DMS153 (cell line): ENCODE measurements around the gene CCDC38.
"Not testable (repeated sequence)": the region's sequence is repeated elsewhere in the genome, so short reads cannot be mapped to it uniquely, and the experiment has no call there.

Experiments
- DNase-seq: peaks from one replicate; lab custom pipeline; 2025; lab: John Stamatoyannopoulos, UW

Gene CCDC38

DNA sequence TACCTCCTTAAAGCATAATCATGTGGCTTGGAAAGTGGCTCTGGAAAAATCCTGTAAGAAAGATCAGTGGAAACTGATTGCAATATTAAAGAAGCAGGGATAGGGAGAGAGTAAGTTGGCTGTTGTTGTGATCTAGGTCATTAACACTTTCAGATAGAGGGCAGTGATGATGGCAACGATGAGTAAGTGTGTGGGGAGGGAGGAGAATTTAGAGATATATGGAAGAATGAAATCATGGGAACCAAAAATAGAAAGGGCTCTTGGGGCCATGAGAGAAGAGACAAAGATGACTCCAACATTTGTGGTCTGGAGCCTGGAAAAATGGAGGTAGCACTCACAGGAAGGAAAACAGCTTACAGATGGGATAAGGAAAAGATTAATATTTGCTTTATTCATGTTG lies 60.3 kb downstream of the CCDC38 start:
- DNase-seq = no peak

DNA sequence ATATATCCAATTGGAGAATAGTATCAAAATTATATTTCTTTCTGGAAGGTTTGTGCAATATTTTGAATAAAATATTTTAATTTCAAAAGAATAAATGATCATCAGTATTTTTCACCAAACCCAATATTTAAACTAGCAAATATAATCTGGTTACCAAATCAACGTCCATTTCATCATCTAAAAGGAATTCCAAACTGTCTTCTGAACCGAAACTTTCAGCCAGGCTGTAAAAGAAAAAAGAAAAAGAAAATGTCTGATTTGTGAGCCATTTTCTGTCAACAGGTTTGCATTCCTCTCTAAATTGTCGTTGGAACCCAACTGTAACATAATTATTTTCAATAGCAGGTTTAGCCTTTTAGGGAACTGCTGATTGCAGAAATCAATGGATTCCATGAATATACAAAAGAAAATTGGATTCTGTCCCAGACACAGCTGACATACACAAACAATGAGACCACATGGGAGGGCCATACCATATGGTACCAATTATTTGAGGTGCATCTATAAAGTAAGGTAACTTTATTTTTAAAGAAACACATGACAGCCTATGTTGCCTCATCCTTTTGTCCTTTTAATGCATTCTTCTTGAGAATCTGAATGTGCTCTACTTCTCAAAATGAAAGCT lies 61.0 kb downstream of the CCDC38 start:
- DNase-seq = no peak

DNA sequence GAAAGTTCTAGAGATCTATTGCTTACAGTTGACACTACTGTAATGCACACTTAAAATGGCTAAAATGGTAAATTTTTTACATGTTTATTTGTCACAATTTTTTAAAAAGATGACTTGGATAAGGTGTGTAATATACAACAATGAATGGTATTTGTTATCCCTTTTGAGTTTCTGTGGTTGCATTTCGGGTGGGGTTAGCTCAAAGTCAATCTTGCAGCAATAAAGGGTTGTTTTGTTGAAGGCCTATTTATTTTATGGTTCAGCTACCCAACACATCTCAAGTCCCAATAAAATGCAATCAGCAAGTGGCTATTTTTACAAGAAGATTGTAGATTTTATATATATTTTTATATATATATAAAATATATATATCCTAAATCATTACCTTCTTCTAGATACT lies 61.5 kb downstream of the CCDC38 start:
- no peak for DNase-seq

DNA sequence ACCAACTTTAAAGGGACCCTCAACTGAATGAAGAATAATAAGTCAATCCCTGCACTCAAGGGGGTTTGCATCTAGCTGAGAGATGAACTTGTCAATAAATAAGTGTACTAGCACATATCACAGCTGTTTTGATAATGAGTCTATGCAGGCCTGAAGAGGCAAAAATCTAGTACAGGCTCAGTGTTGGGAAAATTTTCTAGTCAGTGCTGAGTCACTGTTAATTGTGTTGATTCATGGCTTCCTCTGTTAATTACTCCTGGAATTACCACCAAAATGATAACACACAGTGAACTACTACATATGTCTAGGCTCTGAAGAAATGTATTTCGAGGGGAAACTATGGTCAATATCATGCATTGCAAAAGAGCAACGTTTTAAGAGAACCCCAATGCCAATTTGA lies 64.8 kb downstream of the CCDC38 start:
- DNase-seq = no peak

DNA sequence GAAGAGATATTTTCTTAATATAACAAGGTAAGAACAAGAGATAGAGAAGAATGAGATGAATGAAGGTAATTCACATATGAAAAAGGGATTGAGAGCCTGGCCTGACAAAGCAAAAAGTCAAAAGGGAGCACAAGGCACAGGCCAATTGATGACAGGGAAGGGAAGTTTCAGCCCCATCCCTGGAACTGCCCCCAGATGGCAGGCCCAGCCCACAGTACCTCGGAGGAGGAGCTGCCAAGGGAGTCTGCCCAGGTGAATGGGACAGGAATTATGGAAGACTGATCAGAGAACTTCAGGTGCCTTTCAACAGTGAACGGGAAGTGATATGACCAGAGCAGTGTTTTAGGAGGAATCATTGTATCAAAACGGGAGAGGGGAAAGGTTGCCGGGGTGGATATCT lies 68.0 kb downstream of the CCDC38 start:
- no peak for DNase-seq

DNA sequence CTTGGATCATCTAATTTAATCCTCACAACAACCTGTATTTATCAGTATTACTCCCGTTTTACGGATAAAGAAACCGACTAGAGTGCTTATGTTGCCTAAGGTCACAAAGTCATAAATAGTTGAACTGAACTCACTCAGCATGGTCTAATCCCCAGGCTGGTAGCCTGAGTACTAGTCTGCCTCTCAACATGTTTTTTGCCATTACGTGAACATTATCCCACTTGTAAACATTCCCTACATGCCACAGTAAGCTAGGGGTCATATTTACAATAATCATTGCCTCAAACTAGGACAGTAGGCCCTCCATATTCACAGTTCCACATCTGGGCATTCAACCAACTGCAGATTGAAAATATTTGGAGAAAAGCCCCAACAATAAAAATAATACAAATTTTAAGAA lies 71.5 kb downstream of the CCDC38 start:
- DNase-seq = no peak

DNA sequence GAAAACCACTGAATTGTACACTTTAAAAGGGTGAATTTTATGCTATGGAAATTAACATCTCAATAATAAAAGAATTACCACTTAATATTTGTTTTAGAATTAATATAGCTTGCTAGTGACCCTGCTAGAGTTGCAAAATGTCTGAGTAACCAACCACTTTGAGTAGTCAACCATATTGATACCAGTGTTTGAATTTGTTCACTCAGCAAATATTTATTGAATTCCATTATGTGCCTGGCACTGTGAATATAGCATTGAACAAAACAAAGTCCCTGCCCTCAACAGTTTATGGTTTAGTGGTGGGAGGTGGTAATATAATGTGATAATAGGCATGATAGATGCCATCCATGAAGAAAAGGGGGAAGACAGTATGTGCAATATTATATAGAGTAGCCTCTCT lies 79.1 kb downstream of the CCDC38 start:
- no peak for DNase-seq

DNA sequence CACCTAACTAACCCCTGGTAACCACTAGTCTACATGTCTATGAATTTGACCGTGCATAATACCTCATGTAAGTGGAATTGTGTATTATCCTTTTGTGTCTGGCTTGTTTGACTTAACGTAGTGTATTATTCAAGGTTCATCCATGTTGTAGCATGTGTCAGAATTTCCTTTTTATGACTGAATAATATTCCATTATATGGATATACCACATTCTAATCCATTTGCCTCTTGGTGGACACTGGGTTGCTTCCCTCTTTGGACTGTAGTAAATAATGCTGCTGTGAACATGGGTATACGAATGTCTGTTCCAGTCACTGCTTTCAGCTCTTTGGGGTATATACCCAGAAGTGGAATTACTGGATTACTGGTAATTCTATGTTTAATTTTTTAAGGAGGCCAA lies 80.4 kb downstream of the CCDC38 start:
- DNase-seq = no peak

DNA sequence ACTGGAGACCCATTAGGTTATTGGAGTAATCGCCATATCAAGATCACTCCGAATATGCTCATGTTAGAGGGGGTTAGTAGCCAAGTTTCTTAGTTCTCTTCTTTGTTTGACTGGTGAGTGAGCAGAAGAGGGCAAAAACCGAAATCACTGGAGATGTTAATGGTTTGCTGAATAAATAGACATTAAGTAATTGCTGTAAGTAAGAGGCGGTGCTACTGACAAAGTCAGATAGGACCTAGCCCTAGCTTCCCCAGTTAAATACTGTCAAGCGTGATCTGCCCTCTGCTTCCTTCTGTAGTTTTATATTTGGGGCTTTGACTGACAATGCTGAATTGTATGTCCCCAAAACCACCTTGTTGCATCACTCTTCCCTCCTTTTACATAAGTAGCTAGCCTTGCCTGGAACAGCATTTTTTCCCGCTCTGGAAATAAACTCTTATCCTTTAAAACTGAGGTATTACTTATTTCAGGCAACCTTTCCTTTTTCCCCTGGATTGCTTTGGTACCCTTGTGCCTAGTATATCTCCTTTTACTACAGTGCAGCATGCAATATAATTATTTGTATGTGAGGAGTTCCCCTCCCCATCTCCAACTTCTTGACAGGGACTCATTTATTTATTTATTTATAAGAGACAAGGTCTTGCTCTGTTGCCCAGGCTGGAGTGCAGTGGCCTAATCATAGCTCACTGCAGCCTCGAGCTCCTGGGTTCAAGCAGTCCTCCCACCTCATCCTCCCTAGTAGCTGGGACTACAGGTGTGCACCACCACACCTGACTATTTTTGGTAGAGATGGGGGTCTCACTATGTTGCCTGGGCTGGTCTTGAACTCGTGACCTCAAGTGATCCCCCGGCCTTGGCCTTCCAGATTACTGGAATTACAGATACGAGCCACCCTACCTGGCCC lies 82.2 kb downstream of the CCDC38 start:
- no peak for DNase-seq

DNA sequence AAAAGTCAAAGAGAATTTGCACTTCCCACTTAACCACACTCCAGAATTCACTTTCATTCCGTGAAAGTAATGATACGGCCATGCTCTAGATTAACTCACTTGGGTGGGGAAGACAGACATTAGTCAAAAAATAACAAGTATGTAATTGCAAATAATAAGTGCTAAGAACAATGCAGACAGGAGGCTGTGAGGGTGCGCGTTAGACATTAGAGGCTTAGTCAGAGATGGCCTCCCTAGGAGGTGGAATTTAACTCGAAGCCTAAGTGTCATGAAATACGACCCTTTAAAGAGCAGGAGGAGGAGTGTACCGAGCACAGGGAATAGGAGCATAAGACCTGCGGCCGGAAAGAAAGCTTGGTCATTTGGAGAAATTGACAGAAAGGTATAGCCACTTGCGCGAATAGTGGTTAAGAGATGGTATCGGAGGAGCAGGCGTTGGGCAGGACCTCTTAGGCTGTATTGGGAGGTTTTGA lies 83.0 kb downstream of the CCDC38 start:
- no peak for DNase-seq

DNA sequence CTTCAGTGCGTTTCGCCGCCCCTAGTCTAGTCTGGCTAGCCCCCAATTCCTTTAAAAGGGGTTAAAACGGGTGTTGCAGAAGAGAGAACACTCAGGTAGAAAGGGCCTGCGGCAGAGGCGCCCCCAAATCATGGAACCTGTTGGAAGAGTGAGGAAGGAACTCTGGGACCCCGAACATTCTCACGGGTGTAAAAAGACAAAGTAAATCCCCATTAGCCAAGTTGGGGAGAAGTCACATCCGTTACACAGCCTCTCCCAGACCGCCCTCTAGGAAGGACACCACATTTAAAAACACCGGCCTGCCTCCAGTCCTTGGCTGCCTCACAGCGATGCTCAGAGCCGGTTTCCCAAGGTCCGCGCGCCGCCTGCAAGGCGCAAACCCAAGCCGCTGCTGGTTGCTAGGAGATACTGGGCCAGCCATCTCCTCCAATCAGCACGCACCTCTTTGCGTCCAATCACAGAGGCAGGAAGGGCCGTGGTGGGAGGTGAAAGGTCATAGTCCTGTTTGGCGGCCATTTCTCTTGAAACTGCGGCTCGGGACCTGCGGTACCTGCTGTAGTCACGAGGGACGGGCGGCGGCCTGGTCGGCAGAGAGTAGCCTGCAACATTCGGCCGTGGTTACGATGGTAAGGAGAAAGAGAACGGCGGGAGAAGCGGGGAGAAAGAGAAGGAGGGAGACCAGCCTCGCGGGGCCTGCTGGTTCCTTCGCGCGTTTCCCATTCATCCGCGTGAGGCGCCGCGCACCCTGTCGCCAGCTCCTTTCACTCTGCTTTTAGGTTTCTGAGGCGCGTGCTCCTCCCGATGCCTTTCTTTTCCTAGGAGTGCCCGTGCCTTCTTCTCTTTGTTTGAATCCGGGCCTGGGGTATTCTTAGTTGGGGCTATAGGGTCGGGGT lies 83.7 kb downstream of the CCDC38 start, which contains the start of gene SNRPF:
Gene SNRPF, plus strand, starts transcription at position 502 of the 893 bp plus-strand sequence. Its CDS starts 122 bp downstream, at position 624.
- peak; percentile 93 for DNase-seq

DNA sequence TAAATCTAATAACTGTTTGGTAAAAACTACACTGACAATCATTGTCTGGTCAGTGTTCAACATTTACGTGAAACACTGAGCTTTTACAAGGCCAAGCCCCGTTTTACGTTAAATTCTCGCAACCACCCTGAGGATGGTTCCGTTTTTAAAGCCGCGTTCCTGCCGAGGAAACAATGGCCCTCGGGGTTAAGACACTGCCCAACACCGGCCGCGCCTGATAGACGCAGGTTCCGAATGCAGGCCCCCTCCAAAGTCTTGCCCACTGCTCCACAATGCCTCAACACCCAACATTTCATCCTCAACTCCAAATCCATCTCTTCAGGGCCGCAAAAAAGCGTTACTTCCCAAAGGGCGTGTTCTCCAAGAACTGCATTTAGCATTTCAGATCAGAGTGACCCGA lies 84.6 kb downstream of the CCDC38 start:
- no peak for DNase-seq

DNA sequence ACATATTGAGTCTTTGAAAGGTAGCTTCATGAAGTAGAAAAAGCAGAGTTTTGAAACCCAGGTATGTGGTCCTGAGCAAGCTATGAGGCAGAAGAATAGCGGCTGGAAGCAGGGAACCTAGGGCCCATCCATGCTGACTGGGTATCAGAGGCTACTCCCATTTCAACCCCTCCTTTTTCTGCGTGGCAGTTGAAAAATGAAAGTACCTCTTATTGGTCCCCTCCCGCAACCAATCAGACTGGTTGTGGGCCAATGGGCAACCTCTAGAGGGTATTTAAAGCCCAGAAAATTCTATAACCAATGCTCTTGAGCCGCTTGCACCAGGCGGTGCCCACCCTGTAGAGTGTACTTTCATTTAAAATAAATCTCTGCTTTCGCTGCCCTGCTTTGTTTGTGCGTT lies 85.3 kb downstream of the CCDC38 start:
- no peak for DNase-seq

DNA sequence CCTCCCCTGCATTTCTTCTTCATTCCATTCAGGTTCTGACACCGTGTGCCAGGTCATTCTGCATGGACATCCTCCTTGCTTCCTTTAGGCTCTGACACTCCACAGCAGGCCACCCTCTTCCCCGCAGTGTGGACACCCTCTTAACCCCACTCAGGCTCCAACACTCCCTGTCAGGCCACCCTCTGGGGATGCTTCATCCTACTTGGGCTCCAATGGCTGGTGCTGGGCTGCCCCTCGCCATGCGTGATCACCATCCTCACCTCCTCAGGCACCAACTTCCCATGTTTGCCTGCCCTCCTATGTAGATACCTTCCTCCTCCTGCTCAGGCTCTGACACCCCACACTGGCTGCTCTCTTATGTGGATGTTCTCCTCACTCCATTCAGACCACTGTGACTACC lies 90.3 kb downstream of the CCDC38 start:
- DNase-seq = no peak

DNA sequence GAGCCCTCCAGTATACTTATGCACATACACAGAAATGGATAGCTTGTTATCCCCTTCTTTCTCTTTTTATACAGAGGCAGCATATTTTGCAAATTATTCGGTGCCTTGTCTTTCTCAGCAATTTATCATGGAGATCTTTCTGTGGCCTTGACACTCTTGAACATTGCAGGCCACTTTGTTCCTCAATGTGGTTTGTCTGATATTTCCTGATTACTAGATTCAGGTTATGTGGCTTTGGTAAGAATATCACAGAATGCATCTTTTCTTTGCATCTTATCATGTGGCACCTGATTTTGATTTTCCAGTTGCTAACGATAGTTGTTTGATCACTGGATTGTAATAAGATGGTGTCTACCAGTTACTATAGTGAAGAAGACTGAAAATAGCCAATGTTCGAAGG lies 90.8 kb downstream of the CCDC38 start:
- no peak for DNase-seq

DNA sequence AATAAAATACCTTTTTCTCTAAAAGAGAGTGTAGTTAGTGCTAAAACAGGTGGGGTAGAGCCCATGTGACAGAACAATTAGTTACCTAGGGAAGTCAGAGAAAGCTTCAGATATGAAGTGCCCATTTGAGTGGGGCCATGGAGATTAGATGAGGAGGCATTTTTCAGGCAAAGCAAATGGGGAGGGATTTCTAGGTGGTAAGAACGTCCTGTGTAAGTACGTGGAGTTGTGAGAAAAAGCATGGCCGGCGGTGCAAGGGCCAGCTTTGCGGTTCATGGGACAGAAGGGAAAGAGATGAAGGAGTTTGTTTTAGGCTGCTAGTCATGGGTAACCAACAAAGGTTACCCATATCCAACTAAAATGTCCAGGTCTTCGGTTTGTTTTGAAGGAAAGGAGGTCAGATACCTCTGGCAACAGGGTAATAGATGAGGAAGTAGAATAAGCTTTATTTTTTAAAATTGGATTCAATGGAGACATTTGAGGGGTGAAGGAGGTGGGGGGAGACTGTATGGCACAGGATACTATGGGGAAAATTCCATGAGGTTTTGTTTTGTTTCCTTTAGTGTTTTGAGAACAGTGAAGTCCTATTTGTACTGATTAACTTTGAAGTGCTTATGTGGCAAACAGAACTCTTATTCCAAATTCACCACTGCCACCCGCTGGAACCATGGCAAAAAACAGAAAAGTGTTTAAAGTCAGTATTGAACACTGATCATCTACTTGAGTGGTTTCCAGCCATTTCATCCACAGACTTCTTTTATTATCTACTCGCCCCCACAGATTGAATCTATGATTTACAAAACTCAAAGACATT lies 93.6 kb downstream of the CCDC38 start:
- DNase-seq = peak; percentile 9

DNA sequence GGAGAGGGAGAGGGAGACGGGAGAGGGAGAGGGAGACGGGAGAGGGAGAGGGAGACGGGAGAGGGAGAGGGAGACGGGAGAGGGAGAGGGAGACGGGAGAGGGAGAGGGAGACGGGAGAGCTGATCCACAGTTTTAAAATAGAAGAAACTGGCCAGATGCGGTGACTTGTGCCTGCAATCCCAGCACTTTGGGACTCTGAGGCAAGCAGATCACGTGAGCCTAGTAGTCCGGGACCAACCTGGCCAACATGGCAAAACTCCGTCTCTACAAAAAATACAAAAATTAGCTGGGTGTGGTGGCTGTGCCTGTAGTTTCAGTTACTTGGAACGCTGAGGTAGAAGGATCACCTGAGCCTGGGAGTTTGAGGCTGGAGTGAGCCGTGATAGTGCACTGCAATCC lies 100.0 kb downstream of the CCDC38 start:
- not testable (repeated sequence) for DNase-seq

DNA sequence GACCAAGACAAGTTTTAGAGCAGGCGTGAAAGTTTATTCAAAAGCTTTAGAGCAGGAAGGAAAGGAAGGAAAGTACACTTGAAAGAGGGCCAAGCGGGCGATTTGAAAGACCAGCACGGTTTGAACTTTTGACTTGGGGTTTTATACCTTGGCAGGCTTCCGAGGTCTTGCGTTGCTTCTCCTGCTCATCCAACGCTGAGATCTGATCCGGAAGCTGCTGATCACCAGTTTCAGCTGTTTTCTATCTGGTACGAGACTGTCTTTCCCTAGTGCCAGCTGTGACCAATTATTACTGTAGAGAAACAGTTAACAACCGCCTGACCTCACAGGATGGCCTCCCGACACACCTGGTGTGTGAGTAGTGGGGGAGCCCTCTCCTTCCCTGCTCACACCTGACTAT lies 104.3 kb downstream of the CCDC38 start:
- DNase-seq = peak; percentile 54

DNA sequence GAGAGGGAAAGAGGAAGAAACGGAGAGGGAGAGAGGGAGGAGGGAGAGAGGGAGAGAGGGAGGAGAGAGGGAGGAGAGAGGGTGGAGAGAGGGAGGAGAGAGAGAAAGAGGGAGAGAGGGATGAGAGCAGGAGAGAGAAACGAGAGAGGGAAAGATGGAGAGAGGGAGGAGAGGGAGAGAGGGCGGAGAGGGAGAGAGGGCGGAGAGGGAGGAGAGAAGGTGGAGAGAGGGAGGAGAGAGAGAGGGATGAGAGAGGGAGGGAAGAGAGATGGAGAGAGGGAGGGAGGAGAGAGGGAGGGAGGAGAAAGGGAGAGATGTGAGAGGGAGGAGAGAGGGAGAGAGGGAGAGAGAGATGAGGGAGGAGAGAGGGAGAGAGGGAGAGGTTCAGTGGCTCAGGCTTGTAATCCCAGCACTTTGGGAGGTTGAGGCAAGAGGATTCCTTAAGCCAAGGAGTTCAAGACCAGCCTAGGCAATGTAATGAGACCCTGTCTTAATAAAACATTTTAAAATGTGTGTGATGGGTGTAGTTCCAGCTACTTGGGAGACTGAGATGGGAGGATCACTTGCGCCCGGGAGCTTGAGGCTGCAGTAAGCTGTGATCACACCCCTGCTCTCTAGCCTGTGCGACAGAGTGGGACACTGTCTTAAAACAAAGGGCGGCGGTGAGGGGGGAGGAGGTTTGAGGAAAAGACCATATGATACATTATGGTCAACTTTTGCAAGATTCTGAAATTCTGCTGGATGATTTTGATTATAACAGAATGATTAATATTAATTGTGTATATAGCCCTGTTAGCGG lies 105.0 kb downstream of the CCDC38 start:
- DNase-seq = no peak

DNA sequence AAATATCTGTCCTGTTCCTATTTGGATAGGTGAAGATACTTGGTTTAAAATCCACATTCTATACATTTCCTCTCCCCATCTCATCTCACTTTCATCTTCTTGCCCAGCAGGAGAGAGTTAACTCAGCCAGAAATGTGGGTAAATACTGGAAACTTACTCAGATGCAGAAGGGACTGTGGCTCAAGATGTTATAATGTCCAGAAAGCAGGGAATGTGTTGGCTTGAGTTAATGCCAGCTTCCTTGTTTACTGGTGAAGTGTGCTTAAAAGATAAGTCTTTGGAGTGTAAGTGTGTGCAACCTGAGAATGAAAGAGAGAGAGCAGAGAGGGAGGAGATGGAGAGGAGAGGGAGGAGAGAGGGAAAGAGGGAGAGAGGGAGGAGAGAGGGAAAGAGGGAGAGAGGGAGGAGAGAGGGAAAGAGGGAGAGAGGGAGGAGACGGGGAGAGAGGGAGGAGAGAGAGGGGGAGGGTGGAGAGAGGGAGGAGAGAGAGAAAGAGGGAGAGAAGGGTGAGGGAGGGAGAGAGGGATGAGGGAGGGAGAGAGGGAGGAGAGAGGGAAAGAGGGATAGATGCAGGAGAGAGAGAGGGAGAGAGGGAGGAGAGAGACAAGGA lies 105.7 kb downstream of the CCDC38 start:
- no peak for DNase-seq
